GM23248 (cell line): ENCODE results near the gene KLHL14. TPM values are rescaled to one million over a fixed set of nuclear protein-coding genes. Genes with fewer than 3 reads are reported as not detected.

Source experiments
- DNase-seq: peaks from one replicate; pipeline ENCODE4 v3.0.0-alpha.2; 2015
- H2AFZ ChIP-seq: fragments of 200-600 bp; sonication (generic); 2 replicates; pipeline ENCODE4 v1.6.1; 2016; ENCODE audit warnings: antibody characterized with exemption
- H3F3A ChIP-seq: fragments of 200-600 bp; sonication (generic); 2 replicates; pipeline ENCODE4 v1.6.1; 2016; ENCODE audit warnings: mild to moderate bottlenecking, antibody characterized with exemption, mixed run types; ENCODE audit not compliant: insufficient read depth
- H3K27ac ChIP-seq: fragments of 200-600 bp; sonication (generic); 2 replicates; pipeline ENCODE4 v1.5.1; 2016; ENCODE audit warnings: mild to moderate bottlenecking
- H3K27me3 ChIP-seq: fragments of 200-600 bp; sonication (generic); replicated peaks from 2 replicates; pipeline ENCODE4 v1.6.1; 2016; ENCODE audit warnings: mild to moderate bottlenecking; ENCODE audit not compliant: insufficient read depth
- H3K36me3 ChIP-seq: fragments of 200-600 bp; sonication (generic); 2 replicates; pipeline ENCODE4 v1.6.1; 2016; ENCODE audit warnings: low read depth, mild to moderate bottlenecking
- H3K4me1 ChIP-seq: fragments of 200-600 bp; sonication (generic); 2 replicates; pipeline ENCODE4 v1.6.1; 2016; ENCODE audit warnings: mild to moderate bottlenecking; ENCODE audit not compliant: insufficient read depth
- H3K4me2 ChIP-seq: fragments of 200-600 bp; sonication (generic); one replicate; pipeline ENCODE4 v1.6.1; 2016; ENCODE audit warnings: mild to moderate bottlenecking; ENCODE audit not compliant: unreplicated experiment
- H3K4me3 ChIP-seq: fragments of 200-600 bp; sonication (generic); 2 replicates; pipeline ENCODE4 v1.5.1; 2016; ENCODE audit warnings: mild to moderate bottlenecking
- H3K79me2 ChIP-seq: fragments of 200-600 bp; sonication (generic); 2 replicates; pipeline ENCODE4 v1.6.1; 2016; ENCODE audit warnings: mild to moderate bottlenecking; ENCODE audit not compliant: insufficient read depth
- H3K9ac ChIP-seq: fragments of 200-600 bp; sonication (generic); 2 replicates; pipeline ENCODE4 v1.6.1; 2016; ENCODE audit warnings: mild to moderate bottlenecking
- H3K9me2 ChIP-seq: fragments of 200-600 bp; sonication (generic); 2 replicates; pipeline ENCODE4 v1.6.1; 2016; ENCODE audit warnings: mixed run types, mild to moderate bottlenecking, moderate library complexity; ENCODE audit not compliant: insufficient read depth
- H3K9me3 ChIP-seq: fragments of 200-600 bp; sonication (generic); one replicate; pipeline ENCODE4 v1.6.1; 2017; ENCODE audit warnings: low read depth
- H4K20me1 ChIP-seq: fragments of 200-600 bp; sonication (generic); 2 replicates; pipeline ENCODE4 v1.6.0; 2016; ENCODE audit not compliant: insufficient read depth
- EZH2 ChIP-seq: fragments of 200-600 bp; sonication (generic); IDR thresholded peaks from 2 replicates; pipeline ENCODE4 v1.6.1; 2018; ENCODE audit warnings: antibody characterized with exemption, mild to moderate bottlenecking; ENCODE audit not compliant: insufficient read depth, poor library complexity, severe bottlenecking
- EZH2phosphoT487 ChIP-seq: fragments of 200-600 bp; sonication (generic); IDR thresholded peaks from 2 replicates; pipeline ENCODE4 v1.6.1; 2018; ENCODE audit warnings: antibody characterized with exemption, moderate library complexity, mild to moderate bottlenecking, low read depth; ENCODE audit not compliant: insufficient read depth
- WGBS, 2 experiments: methylation state at CpG; one replicate each; pipeline ENCODE4 v1.1.6; 2015 to 2017; ENCODE audit warnings: low lambda C conversion rate in 2 of 2, low coverage in 1 of 2; ENCODE audit errors: missing lambda C conversion rate in 2 of 2; 5-methylcytosine and 5-hydroxymethylcytosine counted together
- in situ Hi-C: fragments of 300-500 bp; cut with MboI; formaldehyde crosslinking; loops from 2 replicates; pipeline ENCODE4 v1.15.0; 2020
- polyA plus RNA-seq: library from polyadenylated mRNA; unstranded; fragments of >200 nt; fragmentation: Nextera tagmentation; extraction: Ambion mirVana; gene quantifications from 2 replicates; pipeline ENCODE4 v1.2.1, GENCODE V29; 2016
- small RNA-seq: library from RNA; depleted of rRNA; stranded (forward); fragments of <200 nt; gene quantifications from one replicate; pipeline ENCODE3, GENCODE V24; 2014; ENCODE audit warnings: low read depth, low replicate concordance
- total RNA-seq: library from RNA; depleted of rRNA; stranded (reverse); fragments of >200 nt; shearing (Covaris generic); gene quantifications from 2 replicates; pipeline ENCODE4 v1.2.3, GENCODE V29; 2014

KLHL14 gene
- total and polyA plus RNA-seq, 2 experiments from 2014 or later, result not detected

- H4K20me1 ChIP-seq, result no peaks in the 10 kb centered on the region
- in situ Hi-C loops, result no loop called here
- no peak for DNase-seq
Measured at GRCh38 chr18:32624182-32624723, 148.6 kb downstream of the KLHL14 start.

GRCh38 chr18:32623563-32623962, 149.3 kb downstream of the KLHL14 start:
- Histone ChIP-seq H3K79me2 (no peaks in the 10 kb centered on the region), H4K20me1 (no peaks in the 10 kb centered on the region), H3K4me3 (no peak overlapping the region), H3K4me1 (no peaks in the 10 kb centered on the region), H3K9me2 (no peaks in the 10 kb centered on the region), H3K9me3 (no peaks in the 10 kb centered on the region), H3K27ac (no peak overlapping the region), H3K9ac (no peak overlapping the region), H3K27me3 (no peaks in the 10 kb centered on the region), H3K4me2 (no peak overlapping the region), H3K36me3 (no peaks in the 10 kb centered on the region), H3F3A (no peaks in the 10 kb centered on the region), H2AFZ (no peak overlapping the region)
- no peak for DNase-seq
- in situ Hi-C loops, result no loop called here
- TF ChIP-seq EZH2phosphoT487 (no peak), EZH2 (no peak)

More at GRCh38 chr18:32624182-32624723, 148.6 kb downstream of the KLHL14 start:
- Histone ChIP-seq H3K9me2 (no peaks in the 10 kb centered on the region), H3K79me2 (no peaks in the 10 kb centered on the region), H3K27ac (no peak overlapping the region), H3K4me3 (no peak overlapping the region), H3K36me3 (no peaks in the 10 kb centered on the region), H3K4me2 (no peak overlapping the region), H3K4me1 (no peaks in the 10 kb centered on the region), H2AFZ (no peak overlapping the region), H3K9ac (no peak overlapping the region), H3F3A (no peaks in the 10 kb centered on the region), H3K27me3 (no peaks in the 10 kb centered on the region), H3K9me3 (no peaks in the 10 kb centered on the region)
- no peak for TF ChIP-seq EZH2
- no peak for TF ChIP-seq EZH2phosphoT487
- 17 to 18% methylated on average over 3 of the region's 3 CpGs for WGBS, 2 experiments

Small RNA genes within 50 kb of the gene (small RNA-seq; reads per million reads assigned to genes)
- gene AC012123.2, result not detected
